Left lobe of liver (tissue), 2 donors: ENCODE measurements around the gene SMPDL3A. TPM values are rescaled to one million over a fixed set of nuclear protein-coding genes. Genes with fewer than 3 reads are reported as not detected.

Experiments used
- ATAC-seq: fragments of 200-7000 bp; cut with Tn5 transposase; one replicate; pipeline ENCODE4 v1.9.1; 2020; ENCODE audit warnings: mild to moderate bottlenecking, moderate library complexity
- DNase-seq: peaks from one replicate; pipeline ENCODE4 v3.0.0-alpha.2; 2020; ENCODE audit warnings: low spot score
- total RNA-seq: library from RNA; stranded (reverse); gene quantifications from one replicate; pipeline ENCODE4 v1.2.1, GENCODE V29; 2021
- donor health status: DM: no; HTN: no; CAD: no; lungs with moderate emphysema.
- donor health status: DM: no; HTN: yes; CAD: no.

The SMPDL3A gene
- total RNA-seq, 1 donor from 2014 or later, result 29.3 TPM

DNA sequence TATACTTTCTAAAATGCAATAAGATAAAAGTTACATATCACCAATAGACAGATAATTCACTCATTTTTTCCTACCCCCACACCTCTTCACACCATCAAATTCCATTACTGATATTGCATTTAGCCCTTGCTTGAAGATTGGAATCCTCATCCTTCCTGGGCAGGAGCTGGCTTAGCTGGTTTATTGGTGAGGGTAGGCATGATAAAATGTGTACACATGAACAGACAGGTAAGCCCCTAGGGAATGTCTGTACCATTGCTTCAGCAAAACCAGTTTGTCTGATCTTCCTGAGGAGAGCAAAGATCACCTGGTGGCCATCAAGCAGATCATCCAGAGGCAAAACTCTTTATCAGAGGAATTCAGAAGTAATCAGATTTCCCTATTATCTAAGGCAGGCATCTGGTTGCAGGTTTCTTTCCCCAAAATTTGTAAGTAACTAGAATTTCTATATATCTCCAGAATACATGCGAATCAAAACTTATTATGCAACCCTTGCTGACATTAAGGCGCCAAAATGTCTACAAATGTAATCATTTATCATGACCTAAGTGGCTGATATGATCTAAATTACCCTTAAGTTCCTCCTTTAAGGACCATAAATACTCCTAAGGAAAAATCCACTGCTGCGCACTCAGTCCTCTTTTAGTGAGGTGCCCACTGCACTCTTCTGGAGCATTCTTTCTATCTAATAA lies 16.2 kb upstream of the SMPDL3A start:
- no peak for ATAC-seq

DNA sequence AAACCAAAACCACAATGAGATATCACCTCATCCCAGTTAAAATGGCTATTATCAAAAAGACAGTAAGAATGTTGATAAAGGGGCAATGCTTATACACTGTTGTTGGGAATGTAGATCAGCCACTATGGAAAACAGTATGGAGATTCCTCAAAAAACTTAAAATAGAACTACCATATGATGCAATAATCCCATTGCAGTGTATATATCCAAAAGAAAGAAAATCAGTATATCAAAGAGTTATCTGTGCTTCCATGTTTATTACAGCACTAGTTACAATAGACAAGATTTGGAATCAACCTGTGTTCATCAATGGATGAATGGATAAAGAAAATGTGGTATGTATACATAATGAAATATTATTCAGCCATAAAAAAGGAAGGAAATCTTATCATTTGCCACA lies 13.1 kb upstream of the SMPDL3A start:
- DNase-seq, result no peak

More for the DNA sequence above, 16.2 kb upstream of the SMPDL3A start:
- DNase-seq, result no peak

DNA sequence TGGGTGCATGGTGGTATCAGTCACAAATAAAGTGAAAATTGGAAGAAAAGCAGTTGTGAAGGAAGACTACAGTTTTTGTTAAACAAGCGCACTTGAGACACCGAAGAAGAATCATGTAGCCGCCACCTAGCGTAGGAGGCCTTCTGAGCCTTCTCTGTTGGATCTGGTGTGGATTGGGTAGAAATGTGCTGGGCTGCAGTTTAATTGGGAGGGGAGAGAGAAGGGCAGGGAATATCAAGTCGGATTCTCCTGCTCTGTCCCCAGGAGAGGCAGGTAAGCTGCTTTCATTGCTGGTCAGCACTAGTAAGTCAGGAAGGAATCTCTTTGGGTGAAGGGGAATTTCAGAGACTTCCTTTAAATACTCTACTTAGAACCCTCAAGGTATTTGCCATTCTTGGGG lies 10.8 kb upstream of the SMPDL3A start:
- no peak for DNase-seq

More for the DNA sequence above, 13.1 kb upstream of the SMPDL3A start:
- ATAC-seq, result no peak

DNA sequence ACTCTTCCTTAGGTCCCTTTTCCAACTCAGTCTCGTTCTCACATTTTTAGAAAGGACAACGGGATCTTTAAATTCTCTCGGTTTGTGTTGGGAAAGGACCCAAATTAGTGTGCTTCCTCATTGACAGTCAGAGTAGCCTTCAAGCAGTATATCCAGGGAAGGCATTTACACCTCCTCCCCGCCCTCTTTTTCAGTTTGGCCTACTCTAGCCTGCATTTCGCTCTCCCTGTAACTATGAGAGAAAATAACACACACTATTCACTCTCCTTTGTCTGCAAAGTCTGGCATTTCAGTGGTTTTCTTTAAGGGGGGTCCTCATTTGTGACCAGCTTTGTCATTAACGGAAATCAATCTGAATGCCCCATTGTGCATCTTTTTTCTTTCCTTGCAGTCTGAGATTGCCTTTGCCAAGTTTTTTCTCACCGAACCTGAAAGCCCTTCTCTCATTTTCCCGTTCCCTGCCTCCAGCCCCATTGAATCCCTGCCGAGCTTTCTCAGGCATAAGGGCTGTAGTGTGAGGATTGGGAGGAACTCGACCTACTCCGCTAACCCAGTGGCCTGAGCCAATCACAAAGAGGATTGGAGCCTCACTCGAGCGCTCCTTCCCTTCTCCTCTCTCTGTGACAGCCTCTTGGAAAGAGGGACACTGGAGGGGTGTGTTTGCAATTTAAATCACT lies 9.9 kb upstream of the SMPDL3A start:
- ATAC-seq (no peak), DNase-seq (no peak)

More for the DNA sequence above, 10.8 kb upstream of the SMPDL3A start:
- ATAC-seq, result no peak

DNA sequence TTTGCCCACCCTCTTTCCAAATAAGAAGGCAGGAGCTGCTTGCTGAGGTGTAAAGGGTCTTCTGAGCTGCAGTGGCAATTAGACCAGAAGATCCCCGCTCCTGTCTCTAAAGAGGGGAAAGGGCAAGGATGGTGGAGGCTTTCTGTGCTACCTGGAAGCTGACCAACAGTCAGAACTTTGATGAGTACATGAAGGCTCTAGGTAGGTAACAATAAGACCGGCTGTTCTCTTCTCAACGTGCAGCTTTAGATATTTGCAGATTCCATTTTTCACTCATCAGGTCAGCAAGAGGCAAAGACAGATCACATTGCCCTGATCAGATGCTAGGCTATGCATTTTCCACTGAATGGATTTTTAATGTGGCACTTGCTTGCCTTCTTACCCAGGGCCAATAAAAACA lies 9.4 kb upstream of the SMPDL3A start, which contains the start of gene FABP7:
Gene FABP7, plus strand, starts transcription at position 50 of the 400 bp plus-strand sequence. Its CDS starts 79 bp downstream, at position 129.
- ATAC-seq (no peak), DNase-seq (no peak)

DNA sequence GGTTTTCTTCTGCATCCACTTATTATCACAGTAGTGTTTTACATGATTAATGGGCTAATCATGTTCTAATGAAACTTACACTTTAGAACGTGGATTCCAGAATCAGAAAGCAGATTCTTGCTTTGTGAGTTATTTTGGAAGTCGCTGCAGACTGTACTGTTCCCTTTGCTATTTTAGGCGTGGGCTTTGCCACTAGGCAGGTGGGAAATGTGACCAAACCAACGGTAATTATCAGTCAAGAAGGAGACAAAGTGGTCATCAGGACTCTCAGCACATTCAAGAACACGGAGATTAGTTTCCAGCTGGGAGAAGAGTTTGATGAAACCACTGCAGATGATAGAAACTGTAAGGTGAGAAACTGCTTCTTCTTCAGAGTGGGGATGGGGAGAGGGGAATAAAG lies 8.9 kb upstream of the SMPDL3A start:
- no peak for ATAC-seq
- no peak for DNase-seq

DNA sequence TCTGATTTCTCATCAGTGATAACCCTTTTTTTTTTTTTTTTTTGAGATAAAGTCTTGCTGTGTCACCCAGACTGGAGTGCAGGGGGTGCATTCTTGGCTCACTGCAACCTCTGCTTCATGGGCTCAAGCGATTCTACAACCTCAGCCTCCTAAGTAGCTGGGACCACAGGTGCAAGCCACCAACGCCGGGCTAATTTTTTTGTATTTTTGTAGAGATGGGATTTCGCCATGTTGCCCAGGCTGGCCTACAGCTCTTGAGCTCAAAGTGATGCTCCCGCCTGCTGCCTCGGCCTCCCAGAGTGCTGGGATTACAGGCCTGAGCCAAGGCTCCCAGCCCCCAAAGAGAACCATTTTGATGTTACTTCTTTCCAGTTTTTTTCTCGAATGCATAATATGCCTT lies 7.3 kb upstream of the SMPDL3A start:
- ATAC-seq (no peak), DNase-seq (no peak)

DNA sequence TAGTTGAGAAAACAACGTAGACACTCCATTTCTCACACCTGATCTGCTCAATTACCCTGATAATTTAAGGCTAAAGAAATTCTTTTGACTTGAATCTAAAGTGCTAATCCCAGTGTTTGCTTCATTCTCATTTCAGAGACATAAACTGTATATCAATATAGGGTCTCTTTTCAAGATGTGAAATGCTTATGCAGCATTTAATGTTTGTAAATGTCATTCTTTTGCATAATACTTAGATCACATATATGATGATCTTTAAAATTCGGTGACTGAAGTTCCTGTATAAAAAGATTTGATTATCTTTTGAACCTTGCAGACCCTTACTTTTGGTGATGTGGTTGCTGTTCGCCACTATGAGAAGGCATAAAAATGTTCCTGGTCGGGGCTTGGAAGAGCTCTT lies 5.7 kb upstream of the SMPDL3A start:
- ATAC-seq (no peak), DNase-seq (no peak)

DNA sequence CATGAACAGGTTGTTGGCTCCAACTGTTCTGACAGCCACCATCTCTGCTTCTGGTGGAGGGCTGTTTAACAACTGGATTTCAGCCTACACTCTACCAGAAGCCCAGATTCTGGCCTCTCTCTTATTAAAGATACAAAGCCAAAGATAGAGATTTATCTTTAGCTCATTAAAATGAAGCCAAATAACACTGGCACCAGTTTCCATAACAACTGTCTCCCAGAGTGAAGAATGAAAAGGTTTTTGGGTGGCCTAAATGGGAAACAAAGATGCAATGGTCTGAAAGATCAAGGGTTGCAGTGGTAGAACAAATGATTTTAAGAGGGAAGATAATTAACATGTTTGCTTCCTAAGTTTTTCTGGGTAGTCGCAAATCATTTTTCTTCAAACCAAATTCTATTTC lies 3.2 kb upstream of the SMPDL3A start:
- DNase-seq (no peak), ATAC-seq (no peak)

DNA sequence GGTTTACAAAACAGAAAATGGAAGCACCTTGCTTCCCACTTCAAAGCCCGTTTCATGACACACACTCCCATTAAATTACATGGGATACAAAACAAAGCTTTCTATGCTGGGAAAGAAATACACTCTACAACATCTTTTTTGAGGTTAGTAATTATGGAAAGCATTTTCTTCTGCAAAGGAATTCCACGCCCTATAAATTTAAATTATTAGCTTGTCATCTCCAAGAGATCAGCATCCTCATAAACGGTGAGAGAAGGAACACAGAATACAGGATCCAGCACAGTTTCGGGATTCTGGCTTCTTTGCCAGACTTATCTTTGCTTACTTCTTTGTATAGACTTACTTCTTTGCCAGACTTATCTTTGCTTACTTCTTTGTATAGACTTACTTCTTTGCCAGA lies 1.3 kb upstream of the SMPDL3A start:
- ATAC-seq (no peak), DNase-seq (no peak)

DNA sequence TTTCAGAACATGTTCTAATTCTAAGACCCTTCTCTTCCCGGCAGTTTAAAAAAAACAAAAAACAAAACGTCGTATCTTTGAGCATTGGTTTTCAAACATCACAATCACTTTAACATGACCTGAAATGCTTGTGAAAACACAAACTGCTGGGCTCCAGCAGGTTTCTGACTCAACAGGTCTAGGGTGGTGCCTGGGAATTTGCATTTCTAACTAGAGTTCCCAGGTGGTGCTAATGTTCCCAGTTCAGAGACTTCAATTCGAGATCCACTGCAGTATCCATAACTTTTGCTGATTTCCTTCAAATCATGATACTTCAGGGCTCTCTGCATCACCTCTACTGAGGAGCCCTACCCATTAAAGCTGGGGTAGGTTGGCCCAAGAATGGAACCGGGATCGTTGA lies 850 bp upstream of the SMPDL3A start:
- no peak for DNase-seq
- no peak for ATAC-seq

DNA sequence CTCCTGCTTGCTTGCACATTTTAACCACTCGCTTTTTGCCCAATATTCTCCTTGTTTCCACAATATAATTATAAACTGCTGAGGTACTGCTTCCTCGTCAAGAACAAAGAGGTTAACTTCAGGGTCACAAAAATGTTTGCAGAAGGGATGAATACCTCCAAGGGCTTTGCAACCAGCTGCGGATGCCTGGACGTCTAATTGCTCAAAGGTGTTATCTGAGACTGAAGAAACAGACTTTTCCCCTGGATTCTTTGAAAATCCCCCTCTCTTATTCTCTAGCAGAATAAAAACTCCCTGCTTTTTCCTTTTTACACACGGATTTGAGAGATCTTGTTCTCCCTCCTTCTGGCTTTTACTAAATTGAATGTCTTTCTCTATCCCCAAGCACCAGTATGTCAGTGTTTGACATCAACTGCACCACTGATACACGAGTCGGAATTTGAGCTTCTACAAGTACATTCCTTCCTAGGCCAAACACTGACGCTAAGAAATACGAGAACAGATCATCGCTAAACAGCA lies 336 bp upstream of the SMPDL3A start:
- DNase-seq (no peak), ATAC-seq (no peak)

DNA sequence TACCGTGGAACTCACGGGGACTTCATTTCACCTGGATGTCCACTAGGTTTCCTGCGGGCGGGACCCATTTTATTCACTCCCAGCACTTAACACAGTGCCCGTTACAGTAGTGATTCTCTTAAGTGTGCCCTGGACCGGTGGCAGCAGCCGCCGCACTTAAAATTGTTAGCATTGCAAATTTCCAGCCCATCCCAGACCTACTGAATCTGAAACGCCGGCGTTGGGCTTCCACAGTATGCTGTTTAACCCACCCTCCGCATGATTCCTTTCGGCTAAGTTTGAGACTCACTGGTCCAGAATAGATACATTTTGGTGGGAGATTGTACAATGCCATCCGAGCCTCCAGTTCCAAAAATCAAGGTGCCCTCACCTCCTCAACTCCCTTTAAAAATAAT lies 967 bp downstream of the SMPDL3A start:
- ATAC-seq (peak; percentile 16), DNase-seq (no peak)

DNA sequence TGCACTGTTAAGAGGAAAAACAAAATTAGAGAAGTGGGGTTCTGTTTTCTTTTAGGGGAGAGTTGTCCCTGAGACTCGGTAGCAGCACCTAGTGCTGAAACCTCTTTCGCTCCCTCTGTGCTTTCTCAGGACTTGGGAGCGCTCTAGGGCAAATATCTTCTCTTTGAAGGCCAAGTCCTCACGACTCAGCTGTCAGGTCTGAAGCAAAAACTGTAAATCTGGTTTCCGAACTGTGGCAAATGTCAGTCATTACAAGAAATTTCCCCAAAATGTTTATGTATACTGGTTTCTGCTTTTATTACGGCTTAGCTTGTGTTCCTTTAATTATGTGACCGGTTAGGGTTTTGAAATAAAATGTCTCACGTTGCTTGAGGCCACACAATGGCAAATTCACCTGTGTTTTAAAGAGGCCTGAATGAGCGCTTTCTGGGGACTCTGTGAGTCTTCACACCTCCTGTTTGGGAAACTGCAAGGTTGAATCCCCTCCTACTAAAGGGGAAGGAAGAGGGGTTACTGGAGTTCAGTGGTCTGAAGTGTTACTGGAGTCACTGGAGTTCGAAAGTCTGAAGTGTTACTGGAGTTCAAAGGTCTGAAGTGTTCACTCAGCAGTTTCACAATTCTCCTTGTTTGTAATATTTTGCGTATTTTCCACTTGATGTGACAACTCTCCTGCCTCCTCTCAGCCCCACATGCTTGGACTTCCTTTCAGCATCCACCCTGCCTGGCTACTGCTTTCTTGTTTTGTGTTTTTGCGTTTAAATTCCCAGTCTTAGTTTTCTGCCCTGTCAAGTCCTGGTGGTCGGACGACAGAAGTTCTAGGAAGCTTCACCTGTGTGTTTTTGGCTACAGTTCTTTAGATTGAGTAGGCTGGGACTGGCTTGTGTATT lies 1.6 kb downstream of the SMPDL3A start:
- peak; percentile 53 for ATAC-seq
- peak; percentile 62 for DNase-seq

DNA sequence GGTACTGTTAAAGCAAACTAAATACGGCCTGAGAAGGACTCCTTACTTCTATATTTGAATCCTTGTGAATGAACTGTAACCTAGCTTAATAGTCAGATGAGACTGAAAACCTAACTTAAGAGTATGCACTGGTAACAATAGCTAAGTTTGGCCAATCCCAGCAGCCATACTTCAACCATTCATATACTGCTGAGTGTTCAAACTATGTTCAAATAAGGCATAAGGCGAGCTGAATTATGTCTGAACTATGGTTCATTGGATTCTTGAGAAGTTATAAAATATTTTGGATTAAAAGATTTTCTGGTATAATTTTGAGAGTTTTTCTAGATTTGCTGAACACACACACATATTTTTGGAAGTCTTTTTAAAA lies 2.2 kb downstream of the SMPDL3A start:
- DNase-seq (no peak), ATAC-seq (no peak)

DNA sequence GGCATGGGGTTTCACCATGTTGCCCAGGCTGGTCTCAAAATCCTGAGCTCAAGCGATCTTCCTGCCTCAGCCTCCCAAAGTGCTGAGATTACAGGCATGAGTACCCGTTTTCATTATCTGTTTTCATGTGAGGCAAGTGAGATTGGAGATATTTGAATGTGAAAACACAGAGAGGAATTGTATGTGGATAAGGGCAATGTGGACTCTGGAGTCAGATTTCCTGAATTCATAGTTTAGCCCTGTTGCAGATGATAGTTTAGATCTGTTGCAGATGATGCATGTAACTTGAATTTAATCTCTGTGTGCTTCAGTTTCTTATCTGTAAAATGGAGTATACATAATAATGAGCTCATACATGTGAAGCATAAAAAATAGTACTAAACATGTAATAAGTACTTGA lies 3.7 kb downstream of the SMPDL3A start:
- ATAC-seq (no peak), DNase-seq (no peak)

DNA sequence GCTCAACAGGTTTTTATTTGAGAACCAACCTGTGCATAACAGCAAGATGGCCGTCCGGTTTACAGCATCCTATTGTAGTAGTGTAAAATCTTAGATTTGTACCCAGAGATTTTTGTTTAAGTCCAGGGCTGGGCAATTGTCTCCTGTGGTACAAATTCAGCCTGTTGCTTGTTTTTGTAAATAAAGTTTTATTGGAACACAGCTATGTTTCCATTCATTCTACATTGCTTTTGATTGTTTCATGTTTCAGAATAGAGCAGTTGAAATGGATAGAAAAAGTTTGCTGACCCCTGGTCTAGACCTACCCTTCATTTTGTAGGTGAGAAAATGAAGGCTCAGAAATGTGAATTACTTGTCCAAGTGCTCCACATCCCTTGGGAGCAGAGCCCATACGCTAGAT lies 8.5 kb downstream of the SMPDL3A start:
- ATAC-seq, result no peak

DNA sequence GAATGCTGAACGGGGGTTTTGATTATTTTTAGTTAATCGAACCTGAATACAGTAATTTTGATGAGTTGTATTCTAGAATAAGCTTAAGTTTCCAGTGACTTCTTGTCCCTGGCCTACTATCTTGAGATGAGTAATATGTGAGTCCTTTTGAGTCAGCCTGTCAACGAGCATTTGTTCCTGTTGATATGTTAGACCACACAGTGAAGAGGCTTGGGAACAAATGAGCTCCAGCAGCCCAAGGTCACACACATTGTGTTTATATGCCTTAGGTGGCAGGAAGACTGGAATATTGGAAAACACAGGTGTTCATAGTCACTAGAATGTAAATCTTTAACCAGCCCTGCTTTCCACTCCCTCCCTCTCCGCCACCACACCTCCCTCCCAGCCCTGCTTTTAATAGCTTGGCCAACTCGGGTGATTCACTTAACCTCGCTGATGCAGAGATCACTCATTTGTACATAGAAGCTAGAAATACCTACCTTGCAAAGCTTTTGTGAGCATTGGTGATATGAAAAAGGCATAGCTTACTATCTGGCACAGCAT lies 9.1 kb downstream of the SMPDL3A start:
- DNase-seq (peak; percentile 83), ATAC-seq (peak; percentile 96)

More for the DNA sequence above, 8.5 kb downstream of the SMPDL3A start:
- no peak for DNase-seq

DNA sequence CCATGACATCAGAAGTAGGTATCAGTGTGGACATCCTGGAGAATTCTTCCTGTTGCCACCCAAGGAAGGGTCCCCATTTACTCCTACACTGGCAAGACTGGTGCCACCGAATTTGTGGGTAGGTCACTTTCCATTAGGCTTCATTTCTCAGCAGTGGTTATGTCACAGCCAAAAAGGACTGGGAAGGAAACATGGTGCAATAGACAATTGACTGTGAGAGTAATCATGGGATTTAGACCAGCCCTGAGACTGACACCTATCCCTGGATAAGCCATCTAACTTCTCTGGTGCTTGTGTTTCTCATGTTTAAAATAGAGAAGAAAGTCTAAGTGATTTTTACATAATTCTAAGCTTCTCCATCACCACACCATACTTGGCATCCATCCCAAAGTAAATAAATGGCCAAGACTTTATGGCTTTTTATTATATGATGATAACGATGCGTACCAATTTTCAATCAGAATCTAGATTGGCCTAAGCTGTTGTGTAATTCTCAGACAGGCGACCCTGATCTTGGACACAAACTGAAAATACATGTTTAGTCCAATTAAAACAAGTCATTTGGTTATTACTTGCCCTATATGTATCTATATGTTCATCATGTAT lies 10.2 kb downstream of the SMPDL3A start:
- no peak for ATAC-seq
- no peak for DNase-seq

DNA sequence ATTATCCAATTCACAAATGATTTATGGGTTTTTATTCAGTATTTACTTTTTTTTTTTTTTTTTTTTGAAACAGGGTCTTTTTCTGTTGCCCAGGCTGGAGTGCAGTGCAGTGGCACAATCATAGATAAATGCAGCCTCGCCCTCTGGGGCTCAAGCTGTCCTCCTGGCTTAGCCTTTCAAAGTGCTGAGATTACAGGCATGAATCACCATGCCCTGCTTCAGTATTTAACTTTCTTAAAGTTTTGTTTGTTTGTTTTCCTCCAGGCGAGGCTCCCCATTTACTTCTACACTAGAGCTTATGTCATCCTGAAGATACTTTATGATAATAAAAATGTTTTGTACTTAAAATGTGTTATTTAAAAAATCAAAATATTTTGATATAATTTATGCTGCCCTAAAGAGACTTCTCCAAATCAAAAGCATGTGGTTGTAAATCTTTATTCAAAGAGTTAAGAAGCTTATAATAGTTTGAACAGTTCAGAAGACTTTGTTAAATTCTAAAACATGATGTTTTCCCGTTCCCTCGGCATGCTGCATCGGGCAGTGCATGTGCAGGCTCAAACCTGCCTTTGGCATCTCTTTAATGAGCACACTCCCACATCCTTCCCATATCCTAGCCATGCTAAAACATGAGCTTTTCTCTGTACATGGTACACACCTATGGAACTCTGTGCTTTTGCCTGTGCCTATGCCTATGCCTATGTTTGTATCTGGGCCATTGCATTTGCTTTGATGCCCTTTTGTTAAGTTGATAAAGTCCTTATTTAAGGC lies 11.0 kb downstream of the SMPDL3A start:
- ATAC-seq (no peak), DNase-seq (no peak)
